SH-SY5Y (cell line): Measurements from ENCODE around the gene BCL2L13.

Experiments used
- GATA2 ChIP-seq: IDR thresholded peaks from 2 replicates; pipeline ENCODE4 v1.6.1; 2011; ENCODE audit warnings: mild to moderate bottlenecking, low read depth, low read length
- GATA3 ChIP-seq: IDR thresholded peaks from 2 replicates; pipeline ENCODE4 v1.6.1; 2011; ENCODE audit warnings: low read depth, mild to moderate bottlenecking, low read length, moderate library complexity

The BCL2L13 gene

GRCh38 chr22:17772249-17772957, 133.8 kb downstream of the BCL2L13 start:
- TF ChIP-seq GATA3 (no peak), GATA2 (no peak)

- no peak for TF ChIP-seq GATA3
- no peak for TF ChIP-seq GATA2
Measured at GRCh38 chr22:17772958-17773605, 134.5 kb downstream of the BCL2L13 start.

- TF ChIP-seq GATA3 (no peak), GATA2 (no peak)
Measured at GRCh38 chr22:17773606-17774205, 135.1 kb downstream of the BCL2L13 start.

GRCh38 chr22:17774206-17774925, 135.8 kb downstream of the BCL2L13 start, which contains the start of gene BID:
BID (minus strand) TSS chr22:17774469; CDS start chr22:17750116, 24,353 bp downstream.
- TF ChIP-seq GATA3 (no peak), GATA2 (no peak)

GRCh38 chr22:17774926-17775685, 136.5 kb downstream of the BCL2L13 start:
- TF ChIP-seq GATA2 = no peak
- no peak for TF ChIP-seq GATA3

GRCh38 chr22:17775781-17776465, 137.4 kb downstream of the BCL2L13 start:
- TF ChIP-seq GATA2 = no peak

GRCh38 chr22:17777005-17777716, 138.6 kb downstream of the BCL2L13 start:
- no peak for TF ChIP-seq GATA2
- no peak for TF ChIP-seq GATA3

GRCh38 chr22:17777717-17778044, 139.1 kb downstream of the BCL2L13 start:
- TF ChIP-seq GATA3 = no peak
- no peak for TF ChIP-seq GATA2

GRCh38 chr22:17778412-17778976, 139.9 kb downstream of the BCL2L13 start:
- no peak for TF ChIP-seq GATA3
- TF ChIP-seq GATA2 = no peak

- TF ChIP-seq GATA2 (no peak), GATA3 (no peak)
Measured at GRCh38 chr22:17779286-17780115, 140.9 kb downstream of the BCL2L13 start.

GRCh38 chr22:17780116-17780740, 141.7 kb downstream of the BCL2L13 start:
- TF ChIP-seq GATA3 = no peak
- TF ChIP-seq GATA2 = no peak
